OCI-LY3 (cell line): Measurements from ENCODE around the gene LSM14B.

Experiments
- EZH2phosphoT487 ChIP-seq: fragments of 200-600 bp; shearing (Covaris generic); IDR thresholded peaks from 2 replicates; pipeline ENCODE4 v1.6.1; 2018; ENCODE audit warnings: antibody characterized with exemption, mixed run types, low read depth
- TF ChIP-seq, protein P1 (sequence below): fragments of 200-600, 300-600 bp; sonication (generic); IDR thresholded peaks from 2 replicates; pipeline ENCODE4 v1.5.1; 2014; ENCODE audit warnings: antibody characterized with exemption, low read length, low read depth

DNA sequence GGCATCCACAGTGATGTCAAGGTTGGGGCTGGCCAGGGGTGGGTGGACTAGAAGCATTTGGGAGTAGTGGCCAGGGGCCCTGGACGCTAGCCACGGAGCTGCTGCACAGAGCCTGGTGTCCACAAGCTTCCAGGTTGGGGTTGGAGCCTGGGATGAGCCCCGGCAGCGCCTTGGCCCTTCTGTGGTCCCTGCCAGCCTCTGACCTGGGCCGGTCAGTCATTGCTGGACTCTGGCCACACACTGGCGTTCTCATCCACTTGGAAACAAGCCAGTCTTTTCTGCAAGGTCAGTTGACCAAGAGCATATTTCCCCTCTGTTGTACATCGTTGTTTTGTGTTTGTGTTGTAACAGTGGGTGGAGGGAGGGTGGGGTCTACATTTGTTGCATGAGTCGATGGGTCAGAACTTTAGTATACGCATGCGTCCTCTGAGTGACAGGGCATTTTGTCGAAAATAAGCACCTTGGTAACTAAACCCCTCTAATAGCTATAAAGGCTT is 12.5 kb downstream of the LSM14B start:
- TF ChIP-seq, protein P1, sequence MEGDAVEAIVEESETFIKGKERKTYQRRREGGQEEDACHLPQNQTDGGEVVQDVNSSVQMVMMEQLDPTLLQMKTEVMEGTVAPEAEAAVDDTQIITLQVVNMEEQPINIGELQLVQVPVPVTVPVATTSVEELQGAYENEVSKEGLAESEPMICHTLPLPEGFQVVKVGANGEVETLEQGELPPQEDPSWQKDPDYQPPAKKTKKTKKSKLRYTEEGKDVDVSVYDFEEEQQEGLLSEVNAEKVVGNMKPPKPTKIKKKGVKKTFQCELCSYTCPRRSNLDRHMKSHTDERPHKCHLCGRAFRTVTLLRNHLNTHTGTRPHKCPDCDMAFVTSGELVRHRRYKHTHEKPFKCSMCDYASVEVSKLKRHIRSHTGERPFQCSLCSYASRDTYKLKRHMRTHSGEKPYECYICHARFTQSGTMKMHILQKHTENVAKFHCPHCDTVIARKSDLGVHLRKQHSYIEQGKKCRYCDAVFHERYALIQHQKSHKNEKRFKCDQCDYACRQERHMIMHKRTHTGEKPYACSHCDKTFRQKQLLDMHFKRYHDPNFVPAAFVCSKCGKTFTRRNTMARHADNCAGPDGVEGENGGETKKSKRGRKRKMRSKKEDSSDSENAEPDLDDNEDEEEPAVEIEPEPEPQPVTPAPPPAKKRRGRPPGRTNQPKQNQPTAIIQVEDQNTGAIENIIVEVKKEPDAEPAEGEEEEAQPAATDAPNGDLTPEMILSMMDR = no peak
- no peak for TF ChIP-seq EZH2phosphoT487
